Mucosa of stomach (tissue), 1 donor: ENCODE measurements around the gene TEC.
"Not testable (repeated sequence)": the region's sequence is repeated elsewhere in the genome, so short reads cannot be mapped to it uniquely, and the experiment has no call there.

Experiments
- H3K27me3 ChIP-seq: one replicate; pipeline ENCODE4 v1.7.0; 2013; ENCODE audit warnings: mild to moderate bottlenecking, low read length; ENCODE audit not compliant: control insufficient read depth, insufficient read depth
- H3K36me3 ChIP-seq: one replicate; pipeline ENCODE4 v1.7.0; 2013; ENCODE audit warnings: low read length; ENCODE audit not compliant: control insufficient read depth, insufficient read depth
- H3K4me1 ChIP-seq: one replicate; pipeline ENCODE4 v1.7.0; 2013; ENCODE audit warnings: mild to moderate bottlenecking, low read length; ENCODE audit not compliant: control insufficient read depth, insufficient read depth
- H3K4me3 ChIP-seq: one replicate; pipeline ENCODE4 v1.7.0; 2013; ENCODE audit warnings: low read length
- H3K9ac ChIP-seq: one replicate; pipeline ENCODE4 v1.7.0; 2013; ENCODE audit warnings: mild to moderate bottlenecking, low read length, moderate library complexity
- H3K9me3 ChIP-seq: one replicate; pipeline ENCODE4 v1.7.0; 2013; ENCODE audit warnings: mild to moderate bottlenecking, low read length, moderate library complexity; ENCODE audit not compliant: control insufficient read depth
- donor health status: Pancreatic carcinoma.

Gene TEC

GRCh38 chr4:48292218-48292790, 22.7 kb upstream of the TEC start:
- not testable (repeated sequence) for H3K4me3 ChIP-seq, H3K4me1 ChIP-seq, H3K36me3 ChIP-seq, H3K9ac ChIP-seq, H3K9me3 ChIP-seq, H3K27me3 ChIP-seq

DNA sequence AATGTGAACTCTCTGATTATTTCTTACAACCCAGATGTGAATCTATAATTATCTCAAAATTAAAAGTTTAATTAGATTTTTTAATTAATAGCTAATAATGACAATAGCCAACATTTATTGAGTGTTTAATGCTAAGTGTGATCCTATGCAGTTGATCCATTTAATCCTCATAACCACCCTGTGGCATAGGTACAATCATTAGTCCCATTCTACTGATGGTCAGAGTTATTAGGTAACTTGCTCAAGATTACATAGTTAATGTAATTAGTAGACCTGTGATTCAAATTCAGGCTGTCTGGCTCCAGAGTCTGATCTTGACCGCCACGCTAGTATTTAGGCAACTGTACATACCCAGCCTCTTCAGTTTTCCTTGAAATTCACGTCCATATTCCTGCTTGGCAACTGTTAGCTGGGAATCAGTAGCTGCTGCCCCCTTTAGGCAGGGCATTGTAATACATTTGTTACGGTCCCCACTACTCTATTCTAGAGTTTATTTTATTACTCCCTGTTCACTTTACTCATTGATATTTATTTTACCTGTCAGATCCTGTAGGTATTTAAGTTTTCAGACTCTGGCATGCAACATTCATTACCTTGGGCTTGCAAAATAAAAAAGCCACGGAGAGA, 20.6 kb upstream of the TEC start:
- no peak overlapping the region for H3K4me3 ChIP-seq
- no peaks in the 10 kb centered on the region for H3K9me3 ChIP-seq
- H3K9ac ChIP-seq: no peak overlapping the region

DNA sequence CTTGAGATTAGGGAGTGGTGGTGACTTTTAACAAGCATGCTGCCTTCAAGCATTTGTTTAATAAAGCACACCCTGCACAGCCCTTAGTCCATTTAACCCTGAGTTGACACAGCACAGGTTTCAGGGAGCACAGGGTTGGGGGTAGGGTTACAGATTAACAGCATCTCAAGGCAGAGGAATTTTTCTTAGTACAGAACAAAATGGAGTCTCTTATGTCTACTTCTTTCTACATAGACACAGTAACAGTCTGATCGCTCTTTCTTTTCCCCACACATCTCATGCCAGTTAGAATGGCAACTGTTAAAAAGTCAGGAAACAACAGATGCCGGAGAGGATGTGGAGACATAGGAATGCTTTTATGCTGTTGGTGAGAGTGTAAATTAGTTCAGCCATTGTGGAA, 16.4 kb upstream of the TEC start:
- H3K4me1 ChIP-seq, H3K27me3 ChIP-seq, H3K4me3 ChIP-seq, H3K9ac ChIP-seq, H3K9me3 ChIP-seq, H3K36me3 ChIP-seq: not testable (repeated sequence)

More for the DNA sequence above, 20.6 kb upstream of the TEC start:
- Histone ChIP-seq H3K27me3 (no peaks in the 10 kb centered on the region), H3K4me1 (no peaks in the 10 kb centered on the region), H3K36me3 (no peaks in the 10 kb centered on the region)

DNA sequence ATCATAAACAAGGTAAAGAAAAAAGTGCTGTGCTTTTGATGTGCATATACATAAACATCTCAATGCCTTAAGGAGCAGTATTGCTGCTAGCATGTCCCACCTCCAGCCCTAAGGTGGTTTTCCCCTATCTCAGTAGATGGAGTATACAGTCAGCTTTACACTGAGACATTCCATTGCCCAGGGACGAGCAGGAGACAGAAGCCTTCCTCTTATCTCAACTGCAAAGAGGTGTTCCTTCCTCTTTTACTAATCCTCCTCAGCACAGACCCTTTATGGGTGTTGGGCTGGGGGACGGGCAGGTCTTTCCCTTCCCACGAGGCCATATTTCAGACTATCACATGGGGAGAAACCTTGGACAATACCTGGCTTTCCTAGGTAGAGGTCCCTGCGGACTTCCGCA, 16.0 kb upstream of the TEC start:
- H3K9me3 ChIP-seq, H3K27me3 ChIP-seq, H3K4me1 ChIP-seq, H3K9ac ChIP-seq, H3K4me3 ChIP-seq, H3K36me3 ChIP-seq: not testable (repeated sequence)

- Histone ChIP-seq H3K27me3 (no peaks in the 10 kb centered on the region), H3K4me1 (no peaks in the 10 kb centered on the region), H3K36me3 (no peaks in the 10 kb centered on the region), H3K4me3 (no peak overlapping the region), H3K9me3 (no peaks in the 10 kb centered on the region), H3K9ac (no peak overlapping the region)
Observed at GRCh38 chr4:48275686-48276085, 6.0 kb upstream of the TEC start.

GRCh38 chr4:48275247-48275646, 5.6 kb upstream of the TEC start:
- H3K4me3 ChIP-seq: no peak overlapping the region
- no peak overlapping the region for H3K9ac ChIP-seq
- H3K4me1 ChIP-seq: no peaks in the 10 kb centered on the region
- no peaks in the 10 kb centered on the region for H3K27me3 ChIP-seq
- no peaks in the 10 kb centered on the region for H3K36me3 ChIP-seq
- no peaks in the 10 kb centered on the region for H3K9me3 ChIP-seq

DNA sequence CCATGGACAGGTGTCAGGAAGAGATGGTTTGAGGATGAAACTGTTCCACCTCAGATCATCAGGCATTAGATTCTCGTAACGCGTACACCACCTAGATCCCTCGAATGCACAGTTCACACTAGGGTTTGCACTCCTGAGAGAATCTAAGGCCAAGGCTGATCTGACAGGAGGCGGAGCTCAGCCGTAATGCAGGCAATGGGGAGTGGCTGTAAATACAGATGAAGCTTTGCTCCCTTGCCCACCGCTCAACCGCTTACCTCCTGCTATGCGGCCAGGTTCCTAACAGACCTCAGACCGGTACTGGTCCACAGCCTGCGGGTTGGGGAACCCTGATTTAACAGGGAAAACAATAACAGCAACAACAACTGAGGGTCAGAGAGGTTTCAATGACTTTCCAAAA, 2.0 kb upstream of the TEC start:
- Histone ChIP-seq H3K4me1 (peaks cover 5% of the 10 kb centered on the region), H3K36me3 (no peaks in the 10 kb centered on the region), H3K27me3 (no peaks in the 10 kb centered on the region), H3K9me3 (no peaks in the 10 kb centered on the region), H3K4me3 (no peak overlapping the region), H3K9ac (no peak overlapping the region)

GRCh38 chr4:48270951-48271473, 1.4 kb upstream of the TEC start:
- H3K9ac ChIP-seq: no peak overlapping the region
- no peaks in the 10 kb centered on the region for H3K36me3 ChIP-seq
- no peak overlapping the region for H3K4me3 ChIP-seq
- no peaks in the 10 kb centered on the region for H3K9me3 ChIP-seq
- H3K27me3 ChIP-seq: no peaks in the 10 kb centered on the region
- H3K4me1 ChIP-seq: peaks cover 5% of the 10 kb centered on the region

DNA sequence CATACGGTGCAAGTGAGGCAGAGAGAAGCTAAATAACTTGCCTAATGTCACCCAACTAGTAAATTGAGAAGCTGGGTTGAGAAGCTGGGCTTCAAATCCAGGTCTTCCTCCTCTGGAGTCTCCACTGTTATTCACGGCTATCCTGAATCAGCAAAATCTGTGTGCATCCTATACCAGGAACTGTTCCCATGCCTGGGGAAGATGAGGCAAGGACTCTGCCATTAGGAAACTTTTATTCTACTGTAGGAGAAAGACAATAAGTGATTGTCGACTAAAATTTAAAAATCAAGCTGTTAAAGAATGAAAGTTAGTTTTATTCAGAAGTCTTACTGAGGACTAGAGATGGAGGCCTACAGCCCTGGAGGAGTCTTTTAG, 872 bp upstream of the TEC start:
- Histone ChIP-seq H3K9ac (no peak overlapping the region), H3K4me1 (peaks cover 5% of the 10 kb centered on the region), H3K4me3 (no peak overlapping the region), H3K9me3 (no peaks in the 10 kb centered on the region), H3K27me3 (no peaks in the 10 kb centered on the region), H3K36me3 (no peaks in the 10 kb centered on the region)

DNA sequence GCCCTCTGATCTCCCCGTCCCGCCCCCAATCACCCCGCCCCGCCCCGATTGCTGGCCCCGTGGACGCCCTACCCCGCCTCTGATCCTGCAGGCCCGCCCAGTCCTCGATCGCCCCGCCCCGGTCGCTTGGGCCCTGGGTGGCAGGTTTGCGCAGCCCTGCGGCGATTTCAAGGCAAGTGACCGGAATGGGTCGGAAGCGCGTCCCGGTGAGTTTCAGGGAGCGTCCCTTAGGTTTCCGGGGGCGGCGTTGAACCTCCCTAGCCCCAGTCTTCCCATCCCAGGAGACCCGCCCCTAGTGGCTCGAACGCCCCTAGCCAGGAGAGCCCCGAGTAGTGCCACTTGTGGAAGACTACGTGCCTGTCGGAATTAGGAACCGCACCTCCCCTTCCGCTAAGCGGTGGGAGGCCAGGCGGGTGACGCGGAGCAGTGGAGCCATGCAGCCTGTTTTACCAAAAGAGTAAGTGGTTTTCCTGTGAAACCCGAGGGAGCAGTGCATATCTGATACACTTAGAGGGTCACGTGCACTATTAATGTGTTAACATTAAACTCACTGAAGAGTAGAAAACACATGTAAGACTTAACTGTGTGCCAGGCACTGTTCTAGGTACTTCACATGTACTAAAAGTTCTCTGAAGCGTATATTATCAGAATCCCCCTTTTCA, 354 bp upstream of the TEC start:
- Histone ChIP-seq H3K9ac (peak overlapping the region; percentile 72), H3K36me3 (no peaks in the 10 kb centered on the region), H3K4me3 (peak overlapping the region; percentile 42), H3K9me3 (no peaks in the 10 kb centered on the region), H3K4me1 (peaks cover 5% of the 10 kb centered on the region), H3K27me3 (no peaks in the 10 kb centered on the region)

GRCh38 chr4:48267574-48267973, 2.1 kb downstream of the TEC start:
- Histone ChIP-seq H3K9ac (no peak overlapping the region), H3K4me3 (no peak overlapping the region), H3K27me3 (no peaks in the 10 kb centered on the region), H3K36me3 (no peaks in the 10 kb centered on the region), H3K4me1 (peaks cover 5% of the 10 kb centered on the region), H3K9me3 (no peaks in the 10 kb centered on the region)

GRCh38 chr4:48266781-48267180, 2.9 kb downstream of the TEC start:
- H3K4me3 ChIP-seq: no peak overlapping the region
- H3K4me1 ChIP-seq: peaks cover 5% of the 10 kb centered on the region
- no peak overlapping the region for H3K9ac ChIP-seq
- no peaks in the 10 kb centered on the region for H3K36me3 ChIP-seq
- no peaks in the 10 kb centered on the region for H3K27me3 ChIP-seq
- H3K9me3 ChIP-seq: no peaks in the 10 kb centered on the region
